SH-SY5Y (cell line): ENCODE measurements around the gene BTAF1.

Source experiments
- GATA2 ChIP-seq: IDR thresholded peaks from 2 replicates; pipeline ENCODE4 v1.6.1; 2011; ENCODE audit warnings: mild to moderate bottlenecking, low read depth, low read length
- GATA3 ChIP-seq: IDR thresholded peaks from 2 replicates; pipeline ENCODE4 v1.6.1; 2011; ENCODE audit warnings: low read depth, mild to moderate bottlenecking, low read length, moderate library complexity

GRCh38 chr10:91953600-91954160, 30.1 kb downstream of the BTAF1 start:
- no peak for TF ChIP-seq GATA2
- no peak for TF ChIP-seq GATA3
